ENCODE results near the gene PBX3.
A peak's percentile ranks its signal among the peaks of the same experiment; 100 is the strongest.

PBX3 gene

DNA sequence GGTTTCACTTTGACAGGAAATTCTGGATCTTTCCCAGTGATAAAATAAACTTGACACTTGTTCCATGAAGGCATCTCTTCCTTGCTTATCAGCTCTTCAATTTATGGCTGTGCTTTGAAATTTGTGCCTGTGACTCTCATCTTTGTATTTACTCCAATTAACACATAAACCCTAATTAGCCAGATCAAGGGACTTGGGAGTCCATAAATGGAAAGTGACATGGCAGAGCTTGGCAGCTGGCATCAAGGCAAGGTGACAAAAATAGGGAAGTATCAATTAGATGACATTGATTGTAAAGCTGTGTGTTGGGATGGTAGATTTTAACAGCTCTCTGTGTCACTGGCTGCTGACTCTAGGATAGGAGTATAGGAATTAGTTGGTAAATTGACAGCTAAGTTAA lies 133.9 kb downstream of the PBX3 start:
- no peak for DNase-seq

DNA sequence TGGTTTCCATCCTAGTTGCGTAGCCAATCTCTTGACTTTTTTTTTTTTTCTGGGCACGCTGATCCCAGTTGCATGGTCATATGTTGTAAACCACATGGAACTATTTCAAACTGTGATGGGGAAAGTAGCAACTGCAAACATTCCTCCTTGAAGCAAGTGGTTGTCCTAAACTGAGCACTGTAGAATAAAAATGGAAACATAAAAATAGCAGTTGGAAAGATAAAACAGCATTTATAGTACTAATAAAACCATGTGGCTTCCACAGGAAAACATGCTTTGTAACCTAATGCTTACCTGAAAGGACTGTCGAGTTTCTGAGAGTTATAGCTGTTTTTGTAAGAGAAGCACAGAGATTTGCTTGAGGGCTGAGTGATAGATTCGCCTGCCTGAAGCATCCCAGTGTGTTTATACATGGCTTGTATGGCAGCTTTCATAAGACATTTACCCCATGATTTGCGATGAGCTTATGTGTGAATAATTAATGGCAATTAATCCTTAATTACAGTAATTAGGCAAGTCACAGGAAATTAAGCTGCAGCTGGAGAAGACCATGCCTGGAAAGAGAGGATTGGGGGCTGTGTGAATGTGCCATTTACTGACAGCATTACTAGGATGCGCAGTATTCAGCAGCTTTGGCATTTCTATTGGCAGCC lies 136.5 kb downstream of the PBX3 start:
- DNase-seq = no peak

DNA sequence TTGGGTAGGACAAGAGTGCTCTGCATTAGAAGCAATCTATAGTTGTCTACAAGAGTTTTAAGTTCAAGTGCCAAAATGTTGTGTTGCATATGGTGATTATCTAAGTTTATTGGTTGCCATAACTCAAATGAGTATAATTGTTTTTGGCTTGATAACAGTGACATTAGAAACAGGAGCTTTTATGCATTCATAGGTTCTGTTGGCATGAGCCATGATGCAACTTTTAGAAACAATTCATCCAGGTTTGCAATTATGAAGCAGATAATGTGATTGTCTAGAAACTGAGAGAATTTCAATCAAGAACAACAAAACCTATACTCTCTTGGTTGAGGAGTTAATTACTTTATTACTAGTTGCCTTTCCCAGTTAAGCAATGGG lies 137.0 kb downstream of the PBX3 start:
- DNase-seq = no peak

DNA sequence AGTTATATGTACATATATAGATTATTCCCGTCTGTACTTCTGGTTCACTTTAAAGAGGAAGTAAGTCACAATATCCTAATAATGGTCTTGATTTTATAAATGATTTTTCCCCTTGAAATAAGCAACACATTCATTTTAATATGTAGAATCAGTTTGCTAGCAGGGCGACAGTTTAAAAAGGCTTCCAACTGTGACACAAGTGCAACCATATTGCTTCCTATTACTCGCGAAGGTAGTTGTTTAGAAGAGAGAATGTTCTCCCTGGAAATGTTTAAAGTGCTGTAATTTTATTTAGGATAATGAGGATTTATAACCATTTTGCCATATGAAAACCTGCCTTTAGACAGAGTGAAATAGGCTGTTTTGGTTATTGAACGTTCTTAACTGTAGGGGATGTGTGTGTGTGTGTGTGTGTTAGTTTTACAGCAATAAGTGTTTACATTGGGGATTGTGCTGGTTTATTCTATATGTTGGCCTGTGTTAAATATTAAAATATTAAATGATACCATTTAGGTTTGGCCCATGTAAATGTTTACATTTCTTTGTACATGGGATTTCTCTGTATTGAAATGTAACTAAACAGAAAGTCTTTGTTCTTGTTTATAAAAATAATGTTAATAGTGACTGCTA lies 138.3 kb downstream of the PBX3 start:
- DNase-seq = no peak

DNA sequence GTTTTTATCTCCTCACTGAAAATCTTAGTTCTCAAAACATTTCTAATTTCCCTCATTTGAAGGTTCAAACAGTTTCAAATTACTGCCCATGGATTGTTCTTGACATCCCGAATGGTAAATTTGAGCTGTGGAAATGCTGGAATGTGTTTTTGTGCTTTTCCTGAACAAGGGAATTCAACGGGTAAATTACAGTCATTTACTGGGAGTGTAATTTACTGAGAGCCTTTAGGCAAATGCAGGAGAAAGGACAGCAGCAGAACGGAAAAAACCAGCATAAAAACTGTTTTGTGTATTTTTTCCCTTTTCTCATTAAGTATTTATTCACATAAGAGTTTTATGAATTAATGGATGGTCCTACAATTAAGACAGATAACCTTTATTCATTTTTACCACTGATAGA lies 139.2 kb downstream of the PBX3 start:
- DNase-seq = no peak

DNA sequence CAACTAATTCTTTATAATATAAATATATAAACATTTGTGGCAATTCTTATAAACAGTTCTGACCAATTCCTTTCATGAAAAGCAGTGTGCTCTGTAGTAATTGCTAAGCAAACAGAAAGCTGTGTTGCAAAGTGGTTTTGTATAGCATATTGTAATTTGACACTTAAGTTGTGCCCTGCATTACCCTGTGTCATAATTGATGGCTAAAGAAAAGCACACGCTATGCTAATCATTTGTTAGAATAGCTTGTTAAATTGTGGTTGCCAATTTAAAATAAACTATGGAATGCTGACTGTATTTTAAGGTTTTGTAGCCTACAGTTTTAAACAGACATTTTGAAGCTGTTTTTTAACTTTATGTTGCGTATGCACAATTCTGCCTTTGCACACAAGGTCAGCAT lies 140.0 kb downstream of the PBX3 start:
- no peak for DNase-seq

DNA sequence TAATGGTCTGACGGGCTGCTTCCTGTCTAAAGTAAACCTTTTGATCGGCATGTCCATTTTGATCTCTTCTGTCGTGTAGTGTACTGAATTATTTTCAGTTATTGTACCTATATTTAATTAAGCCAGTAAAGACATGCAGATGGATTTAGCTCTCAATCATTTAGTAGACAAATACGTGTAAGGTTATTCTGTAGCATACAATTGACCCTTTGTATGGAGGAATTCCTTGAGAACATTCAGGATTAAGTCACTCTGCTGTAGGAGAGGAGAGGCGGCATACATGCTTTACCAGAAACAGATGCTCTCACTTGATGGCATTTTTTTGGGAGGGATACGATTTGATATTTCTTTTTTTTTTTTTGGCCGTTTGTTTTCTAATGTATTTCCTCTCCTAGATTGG lies 141.0 kb downstream of the PBX3 start:
- DNase-seq = no peak

DNA sequence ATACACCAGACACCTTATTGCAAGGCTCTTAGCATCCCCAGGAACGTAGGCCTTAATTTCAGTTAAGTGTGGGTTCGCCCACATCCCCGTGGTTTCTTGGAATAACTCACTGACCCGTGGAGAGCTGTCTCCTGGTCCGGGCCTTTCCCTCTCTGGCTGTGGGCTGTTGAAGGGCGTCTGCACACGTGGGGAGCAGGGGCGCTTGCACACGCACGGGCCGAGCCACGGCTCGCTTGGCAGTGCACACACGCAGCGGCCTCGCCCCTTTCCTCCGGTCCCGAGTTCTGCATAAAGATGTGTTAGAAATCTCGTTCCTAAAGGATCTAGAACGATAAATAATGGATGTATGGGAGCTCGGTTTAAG lies 141.9 kb downstream of the PBX3 start:
- peak; percentile 21 for DNase-seq

DNA sequence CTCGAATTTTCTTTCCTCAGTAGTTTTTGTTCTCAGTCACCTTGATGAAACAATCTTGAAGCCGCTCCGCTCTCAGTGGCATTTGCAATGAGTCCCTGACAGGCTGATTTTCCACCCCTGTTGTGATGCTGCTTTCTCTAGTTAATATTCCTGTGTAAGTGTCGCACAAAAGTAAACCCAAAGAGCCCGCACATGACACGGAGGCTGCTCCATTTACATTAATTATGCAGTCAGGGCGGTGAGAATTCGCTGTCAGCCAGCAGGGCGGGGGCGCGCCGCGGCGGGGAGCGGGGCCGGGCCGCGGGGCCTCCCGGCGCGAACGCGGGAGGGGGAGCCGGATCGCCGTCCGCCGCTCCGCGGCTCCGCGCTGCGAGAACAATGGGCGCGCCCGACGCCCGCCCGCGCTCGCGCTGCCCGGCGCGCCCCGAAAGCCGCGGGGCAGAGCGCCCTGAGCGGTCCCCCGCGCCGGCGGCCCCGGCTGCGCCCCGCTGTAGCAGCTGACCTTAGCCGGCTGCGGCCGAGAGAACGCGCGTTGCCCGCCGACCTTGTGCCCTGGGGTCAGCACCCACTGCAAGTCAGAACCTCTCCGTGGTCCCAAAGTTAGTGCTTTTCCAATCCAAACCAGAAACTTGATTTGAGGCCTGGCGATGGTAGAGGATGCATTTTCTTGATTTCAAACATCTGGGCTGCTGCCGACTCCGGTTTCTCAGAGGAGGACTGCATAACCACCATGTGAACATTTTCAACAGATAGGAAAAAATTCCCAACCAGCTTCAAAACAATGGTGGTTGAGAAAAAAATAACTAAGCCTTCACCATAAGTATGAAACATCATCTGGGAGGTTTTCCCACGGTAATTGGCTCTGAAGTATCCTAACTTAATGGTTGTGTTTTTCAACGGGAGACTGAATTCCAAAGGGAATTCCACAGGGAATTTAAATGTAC lies 142.6 kb downstream of the PBX3 start:
- peak; percentile 64 for DNase-seq

DNA sequence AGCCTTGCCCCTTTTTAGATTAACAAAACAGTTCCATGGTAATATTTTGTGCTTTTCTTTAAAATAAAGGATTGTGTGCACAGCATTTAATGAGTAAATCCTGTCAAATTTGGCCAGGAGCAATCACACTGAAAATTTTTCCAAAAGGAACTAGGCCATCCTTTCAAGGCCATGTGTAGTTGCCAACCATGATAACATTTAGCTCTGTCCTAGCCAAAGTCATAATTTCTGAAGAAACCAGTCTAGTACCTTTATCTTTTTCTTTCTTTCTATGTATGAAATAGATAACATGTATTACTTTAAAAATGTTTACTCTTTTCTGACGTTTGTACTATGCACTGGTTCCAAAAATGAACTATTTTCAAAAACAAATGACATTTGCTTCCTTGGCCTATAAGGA lies 143.7 kb downstream of the PBX3 start:
- no peak for DNase-seq

DNA sequence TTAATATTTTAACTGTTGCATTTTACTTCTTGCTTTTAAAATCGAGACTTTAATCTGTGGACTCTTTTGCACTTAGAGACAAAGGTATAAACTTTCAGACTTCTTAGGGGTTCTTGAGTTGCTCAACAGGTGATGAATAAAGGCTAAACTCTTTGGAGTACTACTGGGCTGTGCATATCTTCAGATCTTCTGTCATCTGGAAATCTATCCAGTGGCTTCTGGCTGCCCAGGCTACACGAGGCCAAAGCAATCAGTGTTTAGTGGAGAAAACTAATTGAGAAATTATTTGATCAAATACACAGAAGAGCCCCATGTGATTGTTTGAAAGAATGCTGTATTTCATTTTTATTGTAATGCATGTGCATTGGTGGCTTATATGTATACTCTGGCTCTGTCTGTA lies 146.1 kb downstream of the PBX3 start:
- DNase-seq = no peak

DNA sequence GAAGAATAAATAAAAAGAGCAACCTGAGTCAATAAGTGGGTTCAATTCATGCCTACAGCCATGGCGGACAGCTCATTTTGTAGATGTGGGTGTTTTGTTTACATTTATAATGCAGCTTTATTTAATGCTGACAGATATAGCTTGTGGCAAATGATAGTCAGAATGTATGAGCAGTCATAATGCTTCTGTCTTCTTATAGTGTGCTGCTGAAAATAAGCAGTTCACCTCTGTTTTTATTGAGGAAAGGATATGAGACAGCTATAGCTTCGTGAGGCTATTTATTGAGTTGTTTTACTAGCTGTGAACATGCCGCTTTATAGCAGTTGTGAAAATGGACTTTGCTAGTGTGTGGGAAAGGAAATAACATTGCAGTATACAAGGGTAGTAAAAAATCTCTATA lies 147.4 kb downstream of the PBX3 start:
- DNase-seq = no peak

DNA sequence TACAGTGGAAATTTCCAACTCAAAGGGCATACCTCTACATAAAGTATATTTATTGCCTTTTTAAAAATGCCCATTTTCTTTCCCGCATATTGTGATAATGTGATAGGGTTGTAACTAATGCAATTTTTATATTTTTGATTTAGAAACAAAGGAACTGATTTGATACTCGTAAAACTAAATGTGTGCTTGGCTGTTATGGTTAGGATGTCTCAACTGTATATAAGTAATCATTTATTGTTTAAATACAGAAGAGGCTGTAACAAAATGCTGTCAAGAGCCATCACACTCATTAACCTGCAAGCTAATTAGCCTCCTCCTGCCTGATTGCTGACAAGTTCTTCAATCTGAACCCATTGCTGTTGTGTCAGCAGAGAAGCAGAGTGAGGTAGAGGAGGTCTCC lies 149.2 kb downstream of the PBX3 start:
- no peak for DNase-seq

DNA sequence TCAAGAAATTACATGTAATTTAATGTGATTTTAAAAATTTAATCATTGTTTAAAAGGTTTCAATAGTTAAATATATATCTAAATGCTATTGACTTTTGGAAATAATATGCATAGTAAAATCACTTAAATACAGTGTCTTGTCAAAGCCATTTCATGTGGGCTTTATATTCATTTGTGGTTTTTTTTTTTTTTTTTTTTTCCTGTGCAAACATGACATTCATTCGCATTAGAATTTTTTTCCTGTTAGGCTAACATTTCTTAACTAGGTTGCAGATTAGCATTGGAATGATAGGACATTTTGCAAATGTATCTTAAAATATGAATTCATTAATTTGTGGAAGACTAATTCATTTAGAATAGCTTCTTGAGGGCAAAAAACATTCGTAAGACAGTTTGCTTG lies 149.8 kb downstream of the PBX3 start:
- no peak for DNase-seq

DNA sequence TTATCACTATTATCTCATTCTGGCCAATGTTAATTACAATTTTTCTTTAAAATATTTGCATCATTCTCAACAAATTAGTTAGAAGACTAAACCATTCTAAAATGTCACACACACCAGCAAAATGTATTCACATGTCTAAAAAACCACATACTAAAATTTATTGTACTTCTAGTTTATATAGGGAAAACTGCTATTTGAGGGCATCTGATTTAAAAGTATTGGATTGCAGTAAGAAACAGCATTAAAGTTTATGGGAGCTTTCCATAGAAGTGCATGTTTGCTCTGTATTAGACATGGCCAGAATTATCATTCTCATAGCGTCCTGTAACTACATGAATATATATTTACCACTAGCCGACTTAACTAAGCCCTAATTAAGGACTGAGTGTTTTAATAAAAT lies 150.3 kb downstream of the PBX3 start:
- no peak for DNase-seq

DNA sequence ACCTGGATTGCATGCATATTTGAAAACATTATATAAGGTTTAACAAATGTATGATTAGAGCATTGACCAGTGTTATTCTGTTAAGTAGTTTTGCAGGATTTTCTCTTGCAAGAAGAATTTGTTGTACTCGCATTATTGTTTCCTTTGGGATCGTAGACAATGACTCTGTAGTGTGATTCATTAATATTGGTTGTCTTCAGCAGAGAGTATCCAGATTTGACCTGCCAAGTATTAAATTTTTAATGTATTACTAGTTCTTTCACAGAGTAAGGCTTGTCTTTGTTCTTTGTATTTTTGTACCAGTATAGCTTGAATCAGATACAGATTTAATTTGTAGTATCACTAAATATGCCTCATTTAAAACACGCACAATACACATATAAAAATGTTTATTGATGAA lies 155.0 kb downstream of the PBX3 start:
- no peak for DNase-seq

DNA sequence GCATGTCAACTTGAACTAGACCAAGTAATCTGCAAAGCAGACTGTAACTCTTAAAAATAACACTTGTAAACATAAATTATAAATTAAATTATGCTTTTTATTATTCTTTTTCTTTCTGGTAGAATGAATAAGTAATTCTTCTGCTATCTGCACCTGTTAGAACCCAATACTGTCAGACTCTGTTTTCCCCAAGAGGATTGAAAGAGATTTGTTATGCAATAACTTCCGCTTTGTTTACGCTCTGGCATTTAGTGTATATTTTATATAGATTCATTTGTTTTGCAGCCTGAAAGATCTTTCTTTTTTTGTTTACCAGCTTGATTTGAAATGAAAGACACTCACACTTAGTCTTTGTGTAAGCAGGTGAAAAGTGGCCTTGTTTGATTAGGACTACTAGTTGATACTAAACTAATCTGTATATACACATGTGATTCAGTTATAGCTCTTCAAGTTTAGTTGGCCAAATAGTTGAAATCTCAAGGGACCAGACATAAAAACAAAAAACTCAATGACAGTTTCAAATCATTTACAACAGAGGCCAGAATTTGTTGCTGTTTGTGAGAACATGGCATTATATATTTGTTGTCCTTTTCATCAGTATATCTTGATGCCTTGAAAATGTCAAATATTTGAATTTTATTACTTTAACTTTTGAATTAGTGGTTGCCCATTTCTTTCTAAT lies 155.8 kb downstream of the PBX3 start:
- DNase-seq = no peak

DNA sequence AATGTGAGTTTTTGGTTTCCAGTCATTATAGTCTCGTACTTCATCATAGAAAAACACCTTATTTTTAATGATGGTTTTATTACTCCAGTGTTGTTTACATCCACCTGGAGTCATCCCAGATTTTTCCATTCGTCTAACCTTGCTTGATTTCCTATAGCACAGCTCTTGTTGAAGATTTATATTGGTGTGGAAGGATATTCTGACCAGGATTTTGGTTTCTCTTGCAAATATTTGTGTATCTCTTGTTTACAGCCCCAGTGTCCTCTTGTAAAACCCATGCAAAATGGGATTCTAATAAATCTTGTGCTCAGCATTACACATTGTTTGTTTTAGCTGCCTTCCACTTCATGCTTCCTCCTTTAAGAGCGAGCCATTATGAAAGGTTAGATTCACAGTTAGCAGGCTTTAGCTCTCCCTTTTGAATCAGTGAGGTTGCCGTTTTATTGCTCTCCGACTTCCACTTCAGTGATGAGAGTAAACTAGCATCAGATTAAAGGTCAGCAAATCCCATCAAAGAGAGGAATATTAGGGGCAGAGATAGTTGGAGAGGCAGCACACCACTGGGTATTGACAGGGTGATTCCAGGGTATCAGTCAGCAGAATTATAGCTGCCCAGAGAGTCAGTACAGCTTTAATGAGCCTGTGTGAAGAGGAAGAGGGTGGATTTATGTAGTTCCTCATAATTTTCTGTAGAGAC lies 157.1 kb downstream of the PBX3 start:
- no peak for DNase-seq

DNA sequence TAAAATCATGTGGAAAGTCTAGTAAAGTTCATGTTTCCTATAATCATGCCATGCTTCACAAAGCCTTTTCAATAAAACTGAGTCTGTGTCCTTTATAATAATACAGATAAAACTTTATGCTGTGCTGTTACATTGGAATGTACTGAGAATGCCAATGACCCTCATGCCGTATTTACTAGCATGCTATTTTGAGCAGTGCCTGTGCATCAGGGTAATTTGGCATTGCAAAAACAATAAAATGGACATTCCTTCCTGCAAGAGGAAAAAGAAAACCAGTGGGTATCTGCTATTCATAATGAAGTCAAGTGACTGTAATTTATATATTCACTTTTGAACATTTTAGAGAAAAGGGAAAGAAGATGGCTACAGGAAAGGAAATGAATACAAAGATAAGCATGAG lies 159.0 kb downstream of the PBX3 start:
- no peak for DNase-seq

DNA sequence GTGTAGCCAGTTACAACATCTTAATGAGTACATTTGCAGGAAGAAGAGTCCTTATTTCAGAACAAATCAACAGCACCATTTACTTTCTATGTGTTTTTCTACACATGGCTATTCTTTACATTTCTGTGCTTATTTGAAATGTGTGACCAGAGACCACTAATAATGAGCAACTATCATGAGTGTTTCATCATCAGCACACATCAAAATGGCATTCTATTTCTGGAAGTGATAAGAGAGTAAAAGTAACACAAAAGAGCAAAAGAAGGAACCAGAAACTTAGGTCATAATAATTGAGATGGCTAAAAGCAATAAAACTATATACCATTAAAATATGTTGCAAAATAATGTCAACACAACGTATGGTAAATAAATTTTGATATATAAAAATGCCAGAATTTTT lies 159.7 kb downstream of the PBX3 start:
- DNase-seq = no peak

DNA sequence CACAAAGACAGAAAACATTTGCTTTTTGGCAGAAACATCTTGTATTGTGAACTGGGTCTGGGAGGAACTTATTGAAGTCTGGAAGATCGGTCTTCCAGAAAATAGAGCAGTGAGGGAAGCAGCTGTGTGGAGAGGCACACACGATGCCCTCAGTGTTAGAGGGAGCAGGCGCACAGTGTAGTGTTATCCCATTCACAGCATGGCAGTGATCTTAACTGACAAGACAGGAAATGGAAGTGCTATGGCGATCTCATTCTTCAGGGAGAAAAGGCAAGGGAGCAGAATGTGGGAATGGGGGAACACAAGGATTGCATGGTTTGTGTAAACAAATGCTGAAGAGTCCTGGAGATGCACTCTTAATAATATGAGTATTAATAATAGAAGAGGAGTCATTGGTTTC lies 161.0 kb downstream of the PBX3 start:
- DNase-seq = no peak

DNA sequence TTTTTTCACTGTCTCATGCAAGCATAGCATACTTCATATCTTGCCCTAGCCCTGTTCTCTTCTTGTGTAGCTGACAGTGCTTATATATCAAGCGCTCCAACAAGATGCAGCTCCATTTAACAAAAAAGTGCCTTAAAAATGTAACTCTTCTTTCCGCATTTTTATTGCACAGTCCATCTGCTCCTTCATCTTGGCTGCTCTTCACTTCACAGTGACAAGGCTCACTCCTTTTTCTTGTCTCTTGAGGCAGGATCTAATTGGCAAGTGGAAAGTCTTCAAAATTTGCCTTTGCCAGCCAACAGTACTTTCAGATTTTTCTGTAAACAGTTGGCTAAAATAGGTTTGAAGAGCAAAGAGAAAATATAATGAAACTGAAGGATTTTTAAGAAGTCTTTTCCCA lies 161.8 kb downstream of the PBX3 start:
- DNase-seq = no peak

DNA sequence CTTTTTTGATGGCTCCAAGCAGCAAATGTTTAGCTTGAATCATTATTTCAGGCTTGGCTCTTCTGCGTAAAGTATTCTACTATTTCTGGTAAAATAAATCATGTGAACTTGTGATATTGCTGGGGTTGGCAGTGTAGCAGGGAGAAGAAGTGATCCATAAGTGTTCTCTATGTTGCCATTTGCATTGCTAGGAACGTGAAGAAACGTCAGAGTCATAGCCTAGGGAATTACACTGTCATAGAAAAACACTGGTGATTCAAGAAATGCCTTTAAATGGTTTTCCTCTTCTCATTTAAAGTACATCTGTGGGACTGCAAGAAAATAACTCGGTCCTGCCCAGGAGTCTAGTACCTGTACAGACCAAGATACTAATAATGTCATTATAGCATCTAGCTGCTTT lies 162.3 kb downstream of the PBX3 start:
- no peak for DNase-seq

All from activated T-cell treated with anti-CD3 and anti-CD28 coated beads, Interleukin-2, amount 50 U/mL, for 1 hour (primary cell).